ENCODE measurements around the gene CBY1.
A peak's percentile ranks its signal among the peaks of the same experiment; 100 is the strongest.

Gene CBY1

GRCh38 chr22:38716826-38717225 is 60.4 kb downstream of the CBY1 start:
- TF ChIP-seq CTCF (IDR thresholded peaks at IDR 0.05; ENCODE audit: low read depth, low read length) = no peak
- DNase-seq (ENCODE audit: extremely low read depth, low read depth) = no peak

GRCh38 chr22:38717244-38717643 is 60.8 kb downstream of the CBY1 start:
- TF ChIP-seq CTCF (IDR thresholded peaks at IDR 0.05; ENCODE audit: low read depth, low read length) = no peak
- DNase-seq (ENCODE audit: extremely low read depth, low read depth) = no peak

GRCh38 chr22:38718414-38718813 is 62.0 kb downstream of the CBY1 start:
- peak; percentile 50 for TF ChIP-seq CTCF (IDR thresholded peaks at IDR 0.05; ENCODE audit: low read depth, low read length)
- peak; percentile 54 for DNase-seq (ENCODE audit: extremely low read depth, low read depth)

- no peak for TF ChIP-seq CTCF (IDR thresholded peaks at IDR 0.05; ENCODE audit: low read depth, low read length)
- DNase-seq (ENCODE audit: extremely low read depth, low read depth) = no peak
These were observed 62.8 kb downstream of the CBY1 start for GRCh38 chr22:38719196-38719595.

GRCh38 chr22:38720350-38720749 is 63.9 kb downstream of the CBY1 start:
- no peak for TF ChIP-seq CTCF (IDR thresholded peaks at IDR 0.05; ENCODE audit: low read depth, low read length)
- DNase-seq (ENCODE audit: extremely low read depth, low read depth) = no peak

GRCh38 chr22:38721551-38721950 is 65.1 kb downstream of the CBY1 start:
- no peak for TF ChIP-seq CTCF (IDR thresholded peaks at IDR 0.05; ENCODE audit: low read depth, low read length)
- DNase-seq (ENCODE audit: extremely low read depth, low read depth) = no peak
